Pancreas (tissue), 10 donors: ENCODE results near the gene AP3B1. TPM values are rescaled to one million over a fixed set of nuclear protein-coding genes. Genes with fewer than 3 reads are reported as not detected.

ENCODE experiments used
- ATAC-seq, 4 donors: fragments of 200-7000 bp; cut with Tn5 transposase; one replicate each; pipeline versions ENCODE4 v1.8.0 to v1.9.1; 2020; ENCODE audit warnings: mild to moderate bottlenecking in 4 of 4, moderate library complexity in 4 of 4
- DNase-seq, 6 donors: peaks; one replicate each; pipeline ENCODE4 v3.0.0-alpha.2; 2020
- FAIRE-seq: peaks from 2 replicates; lab custom pipeline; 2012; peaks lifted over from hg19 to GRCh38; lab: Jason Lieb, UNC
- H3K27ac ChIP-seq, 4 donors: fragments of 200-600 bp; sonication (generic); 1 replicate in 3 of 4; 2 replicates in 1 of 4; pipeline versions ENCODE4 v1.5.0 to v1.8.0; 2020
- H3K27me3 ChIP-seq, 4 donors: fragments of 200-600 bp; one replicate each; pipeline ENCODE4 v1.8.0; 2021
- H3K36me3 ChIP-seq, 3 donors: fragments of 200-600 bp; sonication (generic) in 1 of 3; one replicate each; pipeline versions ENCODE4 v1.5.0 to v1.8.0; 2020 to 2021
- H3K4me1 ChIP-seq, 3 donors: fragments of 200-600 bp; one replicate each; pipeline ENCODE4 v1.8.0; 2021
- H3K4me3 ChIP-seq, 4 donors: fragments of 200-600 bp; sonication (generic) in 2 of 4; one replicate each; pipeline versions ENCODE4 v1.5.0 to v1.8.0; 2020 to 2021
- H3K9me3 ChIP-seq, 4 donors: fragments of 200-600 bp; one replicate each; pipeline ENCODE4 v1.8.0; 2021
- CTCF ChIP-seq, 4 donors: fragments of 200-600 bp; sonication (generic) in 3 of 4; IDR thresholded peaks; one replicate each; pipeline versions ENCODE4 v1.5.0 to v1.8.0; 2021; ENCODE audit warnings: antibody characterized with exemption in 4 of 4
- WGBS, 2 donors: extraction: QIAGEN DNeasy Blood & Tissue Kit; methylation state at CpG; one replicate each; pipeline ENCODE4 v1.1.7; 2013; 5-methylcytosine and 5-hydroxymethylcytosine counted together
- intact Hi-C, 3 donors: fragments of 100-400 bp; cut with DNase I; formaldehyde crosslinking; loops; one replicate each; pipeline versions ENCODE4 v1.11.1 to v1.14.2; 2022
- polyA plus RNA-seq, 2 donors: library from polyadenylated mRNA; stranded (reverse); fragments of 200-250 nt; gene quantifications; one replicate each; pipeline ENCODE4 v1.2.3, GENCODE V29; 2013
- total RNA-seq, 6 donors: library from RNA; stranded (reverse); fragmentation: NEBNext Ultra II Directional in 4 of 6; extraction: Animal tissue kit (Norgen Biotek cat#: 25700) in 4 of 6; gene quantifications; one replicate each; pipeline versions ENCODE4 v1.2.1 to v1.2.4, GENCODE V29; 2021 to 2023
- donor health status: healthy with polysubstance abuse.
- donor health status: DM: no; HTN: no; CAD: no; lungs with moderate emphysema.
- donor health status: DM: no; HTN: no; CAD: no.
- donor health status: control.
- donor health status: control.
- donor health status: Bipolar disorder and iron deficiency.
- donor health status: DM: yes; HTN: yes; CAD: no.
- donor health status: DM: no; HTN: no; CAD: no.
- donor health status: DM: no; HTN: no; CAD: no.
- donor health status: DM: yes; HTN: yes; CAD: no.

Gene AP3B1
- total and polyA plus RNA-seq, 8 donors = 11.9 to 26.0 (median 18.2) TPM

GRCh38 chr5:78046006-78046405 is 248.5 kb downstream of the AP3B1 start:
- DNase-seq (no peak), ATAC-seq (no peak), FAIRE-seq (no peak)
- Histone ChIP-seq H3K4me3 (no peak overlapping the region), H3K36me3 (no peaks in the 10 kb centered on the region), H3K27ac (no peak overlapping the region), H3K4me1 (no peaks in the 10 kb centered on the region), H3K9me3 (no peaks in the 10 kb centered on the region), H3K27me3 (no peaks in the 10 kb centered on the region)
- intact Hi-C loops = no loop called here
- 96 to 98% methylated on average over 9 of the region's 9 CpGs for WGBS, 2 donors
- no peak for TF ChIP-seq CTCF (IDR thresholded peaks at IDR 0.05)

- DNase-seq = no peak
- intact Hi-C loops = no loop called here
- FAIRE-seq = no peak
- no peak overlapping the region for H3K4me3 ChIP-seq
- H3K4me1 ChIP-seq = no peaks in the 10 kb centered on the region
- WGBS, 2 donors = 94 to 95% methylated on average over 5 of the region's 5 CpGs
- ATAC-seq = no peak
- H3K27me3 ChIP-seq = no peaks in the 10 kb centered on the region
- H3K36me3 ChIP-seq = no peaks in the 10 kb centered on the region
- TF ChIP-seq CTCF (IDR thresholded peaks at IDR 0.05) = no peak
- H3K27ac ChIP-seq = no peak overlapping the region
- no peaks in the 10 kb centered on the region for H3K9me3 ChIP-seq
Measured at GRCh38 chr5:78041805-78042204, 252.7 kb downstream of the AP3B1 start.

- no peak for FAIRE-seq
- Histone ChIP-seq H3K9me3 (no peaks in the 10 kb centered on the region), H3K36me3 (no peaks in the 10 kb centered on the region), H3K27me3 (no peaks in the 10 kb centered on the region), H3K4me3 (no peak overlapping the region), H3K4me1 (no peaks in the 10 kb centered on the region), H3K27ac (no peak overlapping the region)
- no peak for TF ChIP-seq CTCF (IDR thresholded peaks at IDR 0.05)
- intact Hi-C loops = no loop called here
- no peak for DNase-seq
- 94 to 95% methylated on average over 2 of the region's 2 CpGs for WGBS, 2 donors
- no peak for ATAC-seq
Measured at GRCh38 chr5:78025540-78025939, 269.0 kb downstream of the AP3B1 start.

GRCh38 chr5:78019744-78020143 is 274.8 kb downstream of the AP3B1 start:
- DNase-seq (no peak), ATAC-seq (no peak), FAIRE-seq (no peak)
- 69 to 74% methylated on average over 5 of the region's 5 CpGs for WGBS, 2 donors
- no peaks in the 10 kb centered on the region for H3K27me3 ChIP-seq
- no peak for TF ChIP-seq CTCF (IDR thresholded peaks at IDR 0.05)
- no peak overlapping the region for H3K4me3 ChIP-seq
- no peak overlapping the region for H3K27ac ChIP-seq
- H3K9me3 ChIP-seq = no peaks in the 10 kb centered on the region
- no peaks in the 10 kb centered on the region for H3K36me3 ChIP-seq
- intact Hi-C loops = no loop called here
- no peaks in the 10 kb centered on the region for H3K4me1 ChIP-seq

GRCh38 chr5:78016863-78017529 is 277.5 kb downstream of the AP3B1 start:
- H3K9me3 ChIP-seq = no peaks in the 10 kb centered on the region
- no peak for FAIRE-seq
- H3K36me3 ChIP-seq = no peaks in the 10 kb centered on the region
- intact Hi-C loops = no loop called here
- 85 to 91% methylated on average over 3 of the region's 3 CpGs for WGBS, 2 donors
- peak in 1 of 4 donors; percentile 20 for ATAC-seq
- H3K27ac ChIP-seq = no peak overlapping the region
- no peaks in the 10 kb centered on the region for H3K27me3 ChIP-seq
- H3K4me1 ChIP-seq = no peaks in the 10 kb centered on the region
- DNase-seq = no peak
- no peak overlapping the region for H3K4me3 ChIP-seq
- no peak for TF ChIP-seq CTCF (IDR thresholded peaks at IDR 0.05)
